Heart right ventricle (tissue), 16 donors: ENCODE measurements around the gene MTRF1L. TPM values are rescaled to one million over a fixed set of nuclear protein-coding genes. Genes with fewer than 3 reads are reported as not detected.

ENCODE experiments used
- ATAC-seq, 8 donors: fragments of 200-7000 bp; cut with Tn5 transposase; one replicate each; pipeline ENCODE4 v1.9.1; 2020; ENCODE audit warnings: mild to moderate bottlenecking in 8 of 8, moderate library complexity in 8 of 8, moderate number of reproducible peaks in 1 of 8
- DNase-seq, 2 donors: peaks; one replicate each; pipeline ENCODE4 v3.0.0-alpha.2; 2020
- H3K27ac ChIP-seq, 10 donors: fragments of 200-600 bp; sonication (generic) in 2 of 10; one replicate each; pipeline versions ENCODE4 v1.5.0 to v1.8.0; 2020 to 2022; ENCODE audit warnings: mild to moderate bottlenecking in 3 of 10
- H3K27me3 ChIP-seq, 7 donors: fragments of 200-600 bp; one replicate each; pipeline ENCODE4 v1.8.0; 2021 to 2022; ENCODE audit warnings: mild to moderate bottlenecking in 2 of 7
- H3K36me3 ChIP-seq, 9 donors: fragments of 200-600 bp; sonication (generic) in 1 of 9; one replicate each; pipeline versions ENCODE4 v1.5.0 to v1.8.0; 2020 to 2022; ENCODE audit warnings: mild to moderate bottlenecking in 2 of 9
- H3K4me1 ChIP-seq, 9 donors: fragments of 200-600 bp; sonication (generic) in 1 of 9; one replicate each; pipeline versions ENCODE4 v1.5.0 to v1.8.0; 2020 to 2022; ENCODE audit warnings: mild to moderate bottlenecking in 4 of 9
- H3K4me3 ChIP-seq, 10 donors: fragments of 200-600 bp; sonication (generic) in 2 of 10; one replicate each; pipeline versions ENCODE4 v1.5.0 to v1.8.0; 2020 to 2022; ENCODE audit warnings: mild to moderate bottlenecking in 7 of 10, moderate library complexity in 2 of 10
- H3K9me3 ChIP-seq, 11 donors: fragments of 200-600 bp in 10 of 11; sonication (generic) in 2 of 11; one replicate each; pipeline versions ENCODE4 v1.5.0 to v1.8.0; 2013 to 2022; ENCODE audit warnings: mild to moderate bottlenecking in 2 of 11, control low read depth in 1 of 11, moderate library complexity in 1 of 11
- WGBS, 2 donors: extraction: QIAGEN DNeasy Blood & Tissue Kit; methylation state at CpG; one replicate each; pipeline ENCODE4 v1.1.7; 2013; ENCODE audit warnings: inconsistent platforms in 1 of 2; 5-methylcytosine and 5-hydroxymethylcytosine counted together
- intact Hi-C, 10 donors: fragments of 100-400 bp; cut with DNase I; formaldehyde crosslinking; loops; one replicate each; pipeline versions ENCODE4 v1.11.1 to v1.14.2; 2022
- polyA plus RNA-seq, 2 donors: library from polyadenylated mRNA; stranded (reverse); fragments of 200-250 nt; gene quantifications; one replicate each; pipeline ENCODE4 v1.2.3, GENCODE V29; 2013
- total RNA-seq, 10 donors: library from RNA; stranded (reverse); fragmentation: NEBNext Ultra II Directional in 3 of 10; extraction: Animal tissue kit (Norgen Biotek cat#: 25700) in 3 of 10; gene quantifications; one replicate each; pipeline versions ENCODE4 v1.2.1 to v1.2.4, GENCODE V29; 2021 to 2023
- TF ChIP-seq, protein P1 (sequence below), 9 donors: fragments of 200-600 bp; sonication (generic) in 2 of 9; IDR thresholded peaks; one replicate each; pipeline versions ENCODE4 v1.5.0 to v1.8.0; 2021 to 2022; ENCODE audit warnings: antibody characterized with exemption in 9 of 9, mild to moderate bottlenecking in 5 of 9, moderate library complexity in 1 of 9
- donor health status: Arrhythmogenic right ventricular cardiomyopathy.
- donor health status: ischemic (EF 13 %, LVEDD 7.1; RV severe dilation, severe dysfunction).
- donor health status: healthy with polysubstance abuse.
- donor health status: DM: no; HTN: yes; CAD: no.
- donor health status: DM: no; HTN: no; CAD: no.
- donor health status: ischemic (EF 25% LVEDD 6.9; RV normal size, moderate dysfunction).
- donor health status: ischemic (EF 25% LVEDD 5.7; RV mildly dilated, moderate dysfunction).
- donor health status: healthy.
- donor health status: DM: yes; HTN: yes; CAD: no.
- donor health status: Ischemic cardiomyopathy.
- donor health status: ischemic (EF 35%, LVEDD 5.7; RV mildly dilated, moderate dysfunction).
- donor health status: nonischemic (EF 11% LVEDD 7.7; RV severe dilation, severe dysfunction).
- donor health status: DM: yes; HTN: yes; CAD: no.
- donor health status: PGD.
- donor health status: ischemic (EF 29% LVEDD 5.4; RV normal size, mild dysfunction).
- donor health status: nonischemic (EF 23%, LVEDD 6.1; RV moderate dilation, normal function).

MTRF1L gene
- total and polyA plus RNA-seq, 12 donors = 13.5 to 44.4 (median 26.1) TPM

DNA sequence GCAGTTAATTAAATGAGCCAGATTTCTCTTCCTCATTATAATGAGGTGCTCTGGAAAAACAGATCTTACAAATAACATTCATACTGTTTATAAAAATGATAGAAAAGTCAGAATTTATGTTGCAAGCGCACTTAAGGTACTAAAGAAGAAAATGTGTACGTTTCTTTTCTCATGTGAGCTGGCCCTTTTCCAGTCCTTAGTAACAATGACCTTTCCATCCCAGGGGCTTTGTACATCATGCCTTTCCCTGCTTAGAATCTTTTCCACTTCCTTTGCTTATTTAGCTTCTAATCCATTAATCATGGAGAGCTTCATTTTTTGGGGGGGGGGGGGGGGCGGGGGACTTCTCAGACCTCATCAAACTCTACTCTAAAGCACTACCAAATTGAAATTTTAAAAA lies 24.5 kb downstream of the MTRF1L start:
- no peak overlapping the region for H3K4me3 ChIP-seq
- 49 to 59% methylated on average over 3 of the region's 3 CpGs for WGBS, 2 donors
- no peaks in the 10 kb centered on the region for H3K9me3 ChIP-seq
- peaks cover 0 to 38% (median 6%) of the 10 kb centered on the region in 9 donors for H3K36me3 ChIP-seq
- ATAC-seq = no peak
- intact Hi-C loops = loop anchor here in 1 of 10 donors (10.0 kb wide), 1 partner anchor 47 kb away; no protein-coding TSS in a partner anchor
- no peaks in the 10 kb centered on the region for H3K27me3 ChIP-seq
- no peak for DNase-seq
- H3K4me1 ChIP-seq = peaks cover 9 to 79% (median 11%) of the 10 kb centered on the region in 9 donors
- H3K27ac ChIP-seq = no peak overlapping the region
- TF ChIP-seq, protein P1, sequence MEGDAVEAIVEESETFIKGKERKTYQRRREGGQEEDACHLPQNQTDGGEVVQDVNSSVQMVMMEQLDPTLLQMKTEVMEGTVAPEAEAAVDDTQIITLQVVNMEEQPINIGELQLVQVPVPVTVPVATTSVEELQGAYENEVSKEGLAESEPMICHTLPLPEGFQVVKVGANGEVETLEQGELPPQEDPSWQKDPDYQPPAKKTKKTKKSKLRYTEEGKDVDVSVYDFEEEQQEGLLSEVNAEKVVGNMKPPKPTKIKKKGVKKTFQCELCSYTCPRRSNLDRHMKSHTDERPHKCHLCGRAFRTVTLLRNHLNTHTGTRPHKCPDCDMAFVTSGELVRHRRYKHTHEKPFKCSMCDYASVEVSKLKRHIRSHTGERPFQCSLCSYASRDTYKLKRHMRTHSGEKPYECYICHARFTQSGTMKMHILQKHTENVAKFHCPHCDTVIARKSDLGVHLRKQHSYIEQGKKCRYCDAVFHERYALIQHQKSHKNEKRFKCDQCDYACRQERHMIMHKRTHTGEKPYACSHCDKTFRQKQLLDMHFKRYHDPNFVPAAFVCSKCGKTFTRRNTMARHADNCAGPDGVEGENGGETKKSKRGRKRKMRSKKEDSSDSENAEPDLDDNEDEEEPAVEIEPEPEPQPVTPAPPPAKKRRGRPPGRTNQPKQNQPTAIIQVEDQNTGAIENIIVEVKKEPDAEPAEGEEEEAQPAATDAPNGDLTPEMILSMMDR (IDR thresholded peaks at IDR 0.05) = no peak

DNA sequence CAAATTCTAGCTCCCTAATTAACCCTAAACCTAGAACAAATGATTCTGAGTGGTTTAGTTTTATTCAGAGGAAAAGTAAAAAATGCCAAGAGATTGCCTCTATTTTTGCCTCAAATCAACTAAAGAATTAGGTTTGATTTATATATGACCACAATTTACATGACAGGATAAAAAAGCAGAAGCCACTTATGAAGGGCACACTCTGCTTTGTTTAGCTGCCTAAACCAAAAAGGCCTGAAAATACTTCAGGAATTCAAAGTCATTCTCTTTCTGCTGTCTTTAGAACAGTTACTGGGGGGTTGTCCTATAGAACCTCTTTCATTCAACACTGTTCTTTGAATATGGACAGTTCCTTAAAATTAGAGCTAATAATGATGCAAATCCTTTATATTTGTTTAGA lies 25.0 kb downstream of the MTRF1L start:
- intact Hi-C loops = loop anchor here in 1 of 10 donors (10.0 kb wide), 1 partner anchor 47 kb away; no protein-coding TSS in a partner anchor
- TF ChIP-seq, protein P1 (IDR thresholded peaks at IDR 0.05) = no peak
- peaks cover 6 to 76% (median 9%) of the 10 kb centered on the region in 9 donors for H3K4me1 ChIP-seq

DNA sequence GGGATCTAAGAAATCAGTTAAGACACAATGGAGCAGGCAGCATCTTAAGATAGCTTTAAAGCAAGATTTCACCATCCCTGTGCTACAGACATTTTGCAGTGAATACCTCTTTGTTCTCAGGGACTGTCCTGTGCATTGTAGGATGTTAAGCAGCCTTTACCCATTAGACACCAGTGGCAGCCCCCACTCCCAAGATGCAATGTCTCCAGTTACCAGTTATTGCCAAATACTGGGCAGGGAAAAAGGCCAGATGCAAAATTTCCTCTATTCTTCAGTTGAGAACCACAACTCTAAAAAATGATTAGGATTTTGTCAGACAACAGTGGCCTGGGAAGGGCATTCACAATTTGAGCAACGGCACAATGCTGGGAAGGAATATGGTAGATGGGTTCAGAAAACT lies 25.8 kb downstream of the MTRF1L start:
- Histone ChIP-seq H3K4me1 (peaks cover 0 to 68% (median under 1%) of the 10 kb centered on the region in 9 donors), H3K4me3 (no peak overlapping the region), H3K27ac (no peak overlapping the region), H3K27me3 (no peaks in the 10 kb centered on the region), H3K36me3 (peaks cover 0 to 51% (median 13%) of the 10 kb centered on the region in 9 donors), H3K9me3 (no peaks in the 10 kb centered on the region)
- DNase-seq (no peak), ATAC-seq (no peak)
- TF ChIP-seq, protein P1 (IDR thresholded peaks at IDR 0.05) = no peak
- 87 to 90% methylated on average over 1 of the region's 1 CpG for WGBS, 2 donors
- intact Hi-C loops = loop anchor here in 1 of 10 donors (10.0 kb wide), 1 partner anchor 48 kb away; no protein-coding TSS in a partner anchor

More for the DNA sequence above, 25.0 kb downstream of the MTRF1L start:
- no peak for DNase-seq
- ATAC-seq = no peak
- Histone ChIP-seq H3K9me3 (no peaks in the 10 kb centered on the region), H3K4me3 (no peak overlapping the region), H3K36me3 (peaks cover 0 to 43% (median 6%) of the 10 kb centered on the region in 9 donors), H3K27me3 (no peaks in the 10 kb centered on the region), H3K27ac (no peak overlapping the region)

DNA sequence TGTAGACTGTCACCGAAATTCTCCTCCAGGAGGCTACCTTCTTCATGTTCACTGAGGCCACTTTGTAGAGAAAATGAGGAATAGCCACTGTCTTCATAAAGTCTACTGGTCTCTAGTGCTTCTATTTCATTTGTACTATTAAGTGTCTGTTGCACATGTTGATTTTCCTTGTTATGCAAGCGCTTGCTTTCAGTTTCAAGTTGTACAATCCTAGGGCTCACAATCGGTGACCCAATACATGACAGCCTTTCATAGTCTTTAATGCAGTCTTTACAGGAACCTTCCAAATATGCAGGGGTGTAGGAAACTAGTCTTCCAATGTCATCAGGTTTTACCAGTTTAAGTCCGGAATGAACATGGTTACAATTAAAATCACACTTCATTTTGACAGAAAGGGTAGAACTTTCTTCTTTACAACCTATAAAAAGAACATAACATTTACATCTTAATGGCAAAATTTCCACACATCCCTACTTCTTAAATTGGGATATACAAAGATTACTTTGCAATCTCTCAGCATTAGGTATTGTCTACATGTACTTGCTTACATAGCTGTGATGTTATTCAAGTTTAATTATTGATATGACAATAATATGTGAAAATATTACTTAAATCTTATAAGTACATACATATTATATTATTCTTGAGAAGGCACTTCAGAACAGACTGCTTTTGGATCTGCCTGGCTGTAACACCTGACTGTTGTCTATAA lies 27.1 kb downstream of the MTRF1L start:
- no peaks in the 10 kb centered on the region for H3K9me3 ChIP-seq
- H3K4me1 ChIP-seq = peaks cover 0 to 54% (median 0%) of the 10 kb centered on the region in 9 donors
- 86 to 90% methylated on average over 4 of the region's 4 CpGs for WGBS, 2 donors
- no peak for DNase-seq
- intact Hi-C loops = loop anchor here in 1 of 10 donors (10.0 kb wide), 1 partner anchor 49 kb away; no protein-coding TSS in a partner anchor
- peak overlapping the region in 1 of 10 donors; percentile 59 for H3K27ac ChIP-seq
- TF ChIP-seq, protein P1 (IDR thresholded peaks at IDR 0.05) = no peak
- no peaks in the 10 kb centered on the region for H3K27me3 ChIP-seq
- no peak overlapping the region for H3K4me3 ChIP-seq
- peaks cover 0 to 65% (median 24%) of the 10 kb centered on the region in 9 donors for H3K36me3 ChIP-seq
- ATAC-seq = no peak
